Measurements from ENCODE around the gene EFS. TPM values are rescaled to one million over a fixed set of nuclear protein-coding genes. Genes with fewer than 3 reads are reported as not detected.

Gene EFS
- total RNA-seq, 4 donors from 2014 or later, result 7.0 to 12.9 (median 8.6) TPM

- TF ChIP-seq CTCF (IDR thresholded peaks at IDR 0.05) (no peak), POLR2A (IDR thresholded peaks at IDR 0.05) (no peak)
- WGBS, 2 donors, result 87 to 94% methylated on average over 5 to 7 of the region's 8 CpGs
- no peak for DNase-seq
- Histone ChIP-seq H3K27ac (no peak overlapping the region), H3K4me1 (peaks cover 0 to 12% of the 10 kb centered on the region in 2 donors), H3K36me3 (no peaks in the 10 kb centered on the region), H3K4me3 (replicated peaks in 1 of 3) (no peak overlapping the region), H3K27me3 (no peaks in the 10 kb centered on the region), H3K9me3 (no peaks in the 10 kb centered on the region)
- intact Hi-C loops (cut with DNase I), result no loop called here
Measured at GRCh38 chr14:23349156-23349845, 15.7 kb downstream of the EFS start.

DNA sequence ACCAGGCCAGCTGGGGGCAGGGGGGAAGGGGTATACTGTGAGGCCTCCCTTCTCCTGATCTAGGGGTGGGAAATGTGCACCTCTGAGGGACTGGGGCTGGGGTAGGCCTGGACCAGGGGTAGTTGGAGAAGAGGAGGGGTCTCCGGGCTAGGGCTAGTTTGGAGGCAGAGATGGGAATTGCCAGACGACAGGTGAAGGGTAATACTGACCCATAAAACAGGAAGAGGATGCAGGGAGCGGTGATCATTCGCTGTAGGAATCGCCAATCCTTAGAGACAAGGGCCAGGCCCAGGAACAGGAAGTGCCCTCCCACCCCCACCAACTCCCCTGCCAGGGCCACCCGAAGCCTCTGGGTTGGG lies 16.7 kb downstream of the EFS start:
- Histone ChIP-seq H3K36me3 (no peaks in the 10 kb centered on the region), H3K4me1 (peaks cover 0 to 10% of the 10 kb centered on the region in 2 donors), H3K27me3 (no peaks in the 10 kb centered on the region), H3K4me3 (replicated peaks in 1 of 3) (no peak overlapping the region), H3K9me3 (no peaks in the 10 kb centered on the region), H3K27ac (no peak overlapping the region)
- 88% methylated on average over 6 of the region's 6 CpGs for WGBS, 2 donors
- intact Hi-C loops (cut with DNase I), result no loop called here
- no peak for DNase-seq
- no peak for TF ChIP-seq POLR2A (IDR thresholded peaks at IDR 0.05)
- no peak for TF ChIP-seq CTCF (IDR thresholded peaks at IDR 0.05)

- Histone ChIP-seq H3K27ac (no peak overlapping the region), H3K4me3 (replicated peaks in 1 of 3) (no peak overlapping the region), H3K4me1 (peaks cover 0 to 6% of the 10 kb centered on the region in 2 donors), H3K27me3 (no peaks in the 10 kb centered on the region), H3K9me3 (no peaks in the 10 kb centered on the region), H3K36me3 (no peaks in the 10 kb centered on the region)
- intact Hi-C loops (cut with DNase I), result no loop called here
- DNase-seq, result no peak
- TF ChIP-seq CTCF (IDR thresholded peaks at IDR 0.05), result no peak
- no peak for TF ChIP-seq POLR2A (IDR thresholded peaks at IDR 0.05)
- 91 to 93% methylated on average over 11 to 18 of the region's 19 CpGs for WGBS, 2 donors
Measured at GRCh38 chr14:23347406-23348296, 17.3 kb downstream of the EFS start.

DNA sequence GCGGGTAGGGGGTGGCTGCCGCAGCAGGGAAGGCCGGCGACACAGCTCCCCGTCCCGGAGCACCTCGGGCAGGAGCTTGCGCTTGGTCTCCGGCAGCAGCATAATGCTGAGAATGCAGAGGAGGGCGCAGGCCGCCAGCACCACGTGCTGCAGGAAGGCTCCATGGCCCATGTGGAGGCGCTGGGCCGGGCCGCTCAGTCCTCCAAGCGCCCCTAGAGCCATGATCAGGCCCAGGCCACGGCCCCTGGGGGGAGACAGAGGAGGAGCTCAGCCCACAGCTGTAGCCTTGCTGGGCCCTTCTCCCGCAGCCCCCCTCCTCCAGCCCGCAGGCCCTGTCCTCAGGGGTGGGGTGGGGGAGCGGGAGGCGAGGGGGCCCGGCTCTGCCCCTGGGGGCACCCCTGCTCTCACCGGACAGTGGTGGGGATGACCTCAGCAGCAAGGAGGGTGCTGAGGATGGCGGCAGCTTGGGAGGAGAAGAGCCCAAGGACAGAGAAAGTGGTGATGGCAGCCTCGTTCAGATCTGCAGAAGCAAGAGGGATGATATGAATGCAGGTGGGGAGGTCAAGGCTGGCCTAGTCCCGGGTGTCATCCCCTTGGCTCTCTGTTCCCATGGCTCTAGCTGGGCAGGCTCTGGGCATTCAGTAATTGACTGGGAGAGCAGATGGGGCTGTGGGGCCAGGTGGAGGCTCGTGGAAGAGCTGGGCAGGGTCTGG lies 18.1 kb downstream of the EFS start:
- Histone ChIP-seq H3K9me3 (no peaks in the 10 kb centered on the region), H3K4me3 (replicated peaks in 1 of 3) (no peak overlapping the region), H3K27ac (no peak overlapping the region), H3K27me3 (no peaks in the 10 kb centered on the region), H3K4me1 (peaks cover 0 to 4% of the 10 kb centered on the region in 2 donors), H3K36me3 (no peaks in the 10 kb centered on the region)
- TF ChIP-seq POLR2A (IDR thresholded peaks at IDR 0.05) (no peak), CTCF (IDR thresholded peaks at IDR 0.05) (no peak)
- 84 to 90% methylated on average over 9 to 19 of the region's 27 CpGs for WGBS, 2 donors
- no peak for DNase-seq
- intact Hi-C loops (cut with DNase I), result no loop called here

Measured in thyroid gland (tissue), 4 donors.